AG08395 (cell line): Measurements from ENCODE around the gene MYBPHL.

Experiments used
- DNase-seq: peaks from one replicate; pipeline ENCODE4 v3.0.0; 2012; ENCODE audit warnings: mixed read lengths, low spot score

The MYBPHL gene, protein sequence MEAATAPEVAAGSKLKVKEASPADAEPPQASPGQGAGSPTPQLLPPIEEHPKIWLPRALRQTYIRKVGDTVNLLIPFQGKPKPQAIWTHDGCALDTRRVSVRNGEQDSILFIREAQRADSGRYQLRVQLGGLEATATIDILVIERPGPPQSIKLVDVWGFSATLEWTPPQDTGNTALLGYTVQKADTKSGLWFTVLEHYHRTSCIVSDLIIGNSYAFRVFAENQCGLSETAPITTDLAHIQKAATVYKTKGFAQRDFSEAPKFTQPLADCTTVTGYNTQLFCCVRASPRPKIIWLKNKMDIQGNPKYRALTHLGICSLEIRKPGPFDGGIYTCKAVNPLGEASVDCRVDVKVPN

DNA sequence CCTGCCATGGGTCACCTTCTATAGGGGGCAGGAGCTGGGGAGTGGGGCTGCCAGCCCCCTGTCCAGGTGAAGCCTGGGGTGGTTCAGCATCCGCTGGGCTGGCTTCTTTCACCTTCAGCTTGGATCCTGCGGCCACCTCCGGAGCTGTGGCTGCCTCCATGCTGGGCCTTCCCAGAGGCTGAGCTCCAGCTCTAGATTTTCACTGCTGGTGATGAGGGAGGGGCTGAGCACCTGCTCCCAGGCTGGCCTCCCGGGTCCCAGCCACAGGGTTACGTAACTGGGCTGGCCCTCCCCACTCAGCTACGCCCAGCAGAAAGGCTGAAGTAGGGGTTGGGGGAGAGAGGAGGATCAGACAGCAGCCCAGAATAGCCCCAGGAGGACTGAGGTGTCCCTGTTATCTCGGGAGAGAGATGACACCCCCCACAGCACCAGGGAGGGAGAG is at the start of gene MYBPHL:
Gene MYBPHL (minus strand): TSS at position 180 of the 442 bp plus-strand sequence. CDS start 20 bp downstream, at position 160.
- DNase-seq: no peak

DNA sequence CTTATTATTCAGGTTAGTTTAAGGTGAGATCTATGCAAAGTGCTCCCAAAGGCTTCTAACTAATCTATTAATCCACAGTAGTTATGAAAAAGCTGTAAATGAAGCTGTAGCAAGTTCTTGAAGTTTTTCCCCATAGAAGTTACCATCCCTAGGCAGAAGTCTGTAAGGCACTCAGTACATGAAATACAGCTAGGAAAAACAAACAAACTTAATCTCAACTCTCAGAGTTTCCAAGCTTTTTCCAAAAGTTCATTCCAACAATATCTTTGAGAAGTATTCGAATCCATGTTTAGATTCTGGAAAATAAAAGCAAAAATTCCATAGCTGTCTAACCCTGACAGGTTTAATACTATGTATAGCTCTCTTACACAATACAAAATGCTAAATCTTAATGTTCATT is 49.7 kb upstream of the MYBPHL start:
- no peak for DNase-seq

DNA sequence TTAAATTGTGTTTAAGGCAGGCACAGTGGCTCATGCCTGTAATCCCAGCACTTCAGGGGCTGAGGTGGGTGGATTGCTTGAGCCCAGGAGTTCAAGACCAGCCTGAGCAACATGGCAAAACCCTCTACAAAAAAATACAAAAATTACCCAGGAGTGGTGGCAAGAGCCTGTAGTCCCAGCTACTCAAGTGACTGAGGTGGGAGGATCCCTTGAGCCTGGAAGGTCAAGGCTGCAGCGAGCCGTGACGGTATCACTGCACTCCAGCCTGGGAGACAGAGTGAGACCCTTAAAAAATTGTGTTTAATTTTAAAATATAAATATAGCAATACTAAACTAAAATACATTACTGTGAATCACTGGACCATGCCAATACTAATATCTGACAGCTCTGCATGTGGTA is 48.1 kb upstream of the MYBPHL start:
- no peak for DNase-seq

DNA sequence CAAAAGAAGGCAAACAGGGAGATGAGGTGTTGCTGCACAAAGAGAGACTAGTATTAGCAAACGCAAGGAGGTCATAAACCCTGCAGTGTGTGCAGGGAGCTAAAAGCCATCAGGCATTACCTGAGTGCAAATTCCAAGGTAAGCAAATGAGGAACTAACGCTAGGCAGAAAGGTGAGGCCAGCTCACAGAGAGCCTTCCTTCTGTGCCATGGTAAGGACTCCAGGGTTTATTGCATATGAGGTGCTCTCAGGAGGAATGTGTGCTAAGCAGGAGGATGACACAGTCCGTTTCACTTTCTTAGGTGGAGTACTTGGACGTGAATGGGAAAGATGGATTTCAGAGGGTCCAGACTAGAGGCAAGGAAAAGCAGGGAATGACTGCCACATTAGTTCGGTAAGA is 44.6 kb upstream of the MYBPHL start:
- no peak for DNase-seq

DNA sequence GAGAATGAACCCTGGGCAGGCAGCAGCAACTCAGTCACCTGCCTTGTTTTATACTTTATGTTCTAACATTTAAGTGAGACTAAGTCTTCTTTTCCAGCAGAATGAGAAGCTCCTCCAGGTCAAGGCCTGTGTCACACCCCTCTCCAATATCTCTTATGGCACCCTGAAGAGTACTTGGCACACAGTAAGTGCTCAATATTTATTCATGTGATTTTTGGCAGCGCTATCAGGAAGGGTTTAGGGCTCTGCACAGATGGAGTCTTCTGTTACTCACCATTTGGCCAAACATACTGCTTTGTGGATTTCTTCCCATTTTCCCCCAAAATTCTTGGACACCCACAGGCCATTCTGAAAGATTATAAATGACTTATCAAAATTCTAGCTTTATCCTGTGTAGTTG is 43.8 kb upstream of the MYBPHL start:
- no peak for DNase-seq

DNA sequence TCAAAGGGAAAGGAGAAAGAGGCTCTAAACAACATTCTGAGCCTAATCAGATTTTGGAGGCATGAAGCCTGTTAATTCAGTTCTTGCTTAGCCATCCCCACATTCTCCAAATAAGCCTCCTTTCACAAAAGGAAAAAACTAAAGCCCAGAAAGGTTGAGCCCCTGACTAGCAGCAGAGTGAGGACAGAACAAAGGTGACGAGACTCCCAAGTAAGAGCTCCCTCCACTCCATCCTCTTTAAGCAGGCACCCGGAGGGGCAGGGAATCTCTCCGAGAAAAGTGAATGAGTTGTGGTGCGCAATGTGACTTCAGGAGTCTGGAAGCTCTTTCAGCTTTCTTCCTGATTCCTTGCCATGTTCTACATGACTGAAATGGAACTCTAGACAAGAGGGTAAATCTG is 43.4 kb upstream of the MYBPHL start:
- DNase-seq: no peak

DNA sequence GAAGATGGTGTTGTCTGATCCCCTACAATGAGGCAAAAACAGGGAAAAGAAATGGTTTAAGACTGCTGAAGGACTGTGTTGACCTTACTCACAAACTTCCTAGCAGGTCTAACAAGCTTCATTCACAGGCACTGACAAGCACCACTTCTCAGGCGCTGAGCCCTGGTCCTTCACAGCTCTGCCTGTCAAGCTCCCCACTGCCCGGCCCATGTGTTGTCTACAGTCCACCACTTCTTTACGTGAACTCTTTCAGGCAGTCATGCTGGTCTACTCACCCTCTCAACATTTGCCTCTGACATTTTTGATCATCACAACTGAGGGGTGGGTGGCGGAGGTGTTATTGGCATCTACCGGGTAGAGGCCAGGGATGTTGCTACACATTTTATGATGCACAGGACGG is 40.7 kb upstream of the MYBPHL start:
- DNase-seq: no peak

DNA sequence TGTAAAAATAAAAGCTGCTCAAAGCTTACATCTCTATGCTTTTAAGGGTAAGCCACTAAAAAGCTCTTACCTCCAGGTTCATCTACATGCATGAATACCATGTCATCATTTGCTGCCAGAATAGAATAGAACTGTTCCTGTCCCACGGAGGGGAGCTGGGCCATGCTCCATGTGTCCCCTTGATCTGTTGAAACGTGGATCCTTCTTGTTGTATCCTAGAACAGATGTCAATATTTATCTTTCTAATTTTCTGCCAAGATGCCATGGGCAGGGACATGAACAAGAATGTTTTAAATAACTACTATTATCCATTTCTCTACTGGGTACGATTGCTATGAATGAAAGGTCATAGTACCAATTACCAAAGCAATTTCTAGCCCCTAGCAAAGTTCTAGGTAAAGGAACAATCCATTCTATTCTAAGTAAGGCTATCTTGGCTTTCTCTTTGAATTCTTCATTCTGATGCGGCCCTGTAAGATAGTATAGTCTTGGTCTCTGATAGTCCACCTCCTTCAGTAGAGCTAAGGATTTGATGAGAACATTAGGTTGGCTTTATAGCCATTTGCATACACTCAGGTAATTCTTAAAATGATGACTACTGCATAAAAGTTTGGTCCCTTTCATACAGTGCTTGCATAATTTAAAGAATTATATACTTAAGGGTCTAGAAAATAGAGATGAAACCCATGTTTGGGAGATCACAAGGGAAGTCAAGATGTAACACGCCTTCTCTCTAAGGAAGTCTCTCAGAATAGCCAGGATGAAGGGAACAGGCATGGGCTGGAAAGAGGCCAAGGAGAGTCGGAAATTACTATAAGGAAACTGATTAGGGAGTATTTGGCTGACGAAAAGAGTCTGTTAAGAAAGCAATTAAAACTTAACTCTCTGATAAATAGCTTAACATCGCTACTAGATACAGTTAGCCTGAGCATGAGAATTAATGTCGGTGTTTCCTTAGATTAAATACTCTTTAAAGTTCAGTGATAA is 35.4 kb upstream of the MYBPHL start:
- DNase-seq: no peak

DNA sequence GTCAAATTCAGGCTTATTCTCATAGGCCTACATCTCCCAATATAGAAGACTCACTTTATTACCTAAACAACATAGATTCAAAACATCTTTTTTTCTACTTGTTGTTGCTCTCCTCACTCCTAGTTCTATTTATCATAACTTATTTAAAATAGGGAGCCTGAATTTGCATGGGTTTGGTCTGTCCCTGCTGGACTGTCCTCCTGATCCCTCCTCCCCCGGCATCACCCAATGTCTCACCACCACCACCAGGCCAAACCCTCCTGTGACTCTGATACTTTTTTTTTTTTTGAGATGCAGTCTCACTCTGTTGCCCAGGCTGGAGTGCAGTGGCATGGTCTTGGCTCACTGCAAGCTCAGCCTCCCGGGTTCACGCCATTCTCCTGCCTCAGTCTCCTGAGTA is 31.8 kb upstream of the MYBPHL start:
- DNase-seq: no peak

DNA sequence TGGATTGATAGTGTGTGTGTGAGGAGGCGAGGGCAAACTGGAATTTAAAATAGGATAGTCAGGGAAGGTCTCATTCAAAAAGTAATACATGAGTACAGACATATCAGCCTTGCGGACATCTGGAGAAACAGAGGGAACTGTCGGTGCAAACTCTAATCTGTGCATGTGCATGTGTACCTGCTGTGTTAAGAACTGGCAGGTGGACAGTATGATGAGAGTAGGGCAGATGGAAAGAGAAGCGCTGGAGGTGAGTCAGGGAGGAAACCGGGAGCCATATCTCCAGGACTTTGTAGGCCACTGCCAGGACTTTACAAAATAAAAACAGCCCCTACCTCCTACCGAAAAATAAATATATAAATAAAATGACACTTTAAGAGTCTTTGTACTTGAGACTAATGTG is 31.3 kb upstream of the MYBPHL start:
- no peak for DNase-seq

DNA sequence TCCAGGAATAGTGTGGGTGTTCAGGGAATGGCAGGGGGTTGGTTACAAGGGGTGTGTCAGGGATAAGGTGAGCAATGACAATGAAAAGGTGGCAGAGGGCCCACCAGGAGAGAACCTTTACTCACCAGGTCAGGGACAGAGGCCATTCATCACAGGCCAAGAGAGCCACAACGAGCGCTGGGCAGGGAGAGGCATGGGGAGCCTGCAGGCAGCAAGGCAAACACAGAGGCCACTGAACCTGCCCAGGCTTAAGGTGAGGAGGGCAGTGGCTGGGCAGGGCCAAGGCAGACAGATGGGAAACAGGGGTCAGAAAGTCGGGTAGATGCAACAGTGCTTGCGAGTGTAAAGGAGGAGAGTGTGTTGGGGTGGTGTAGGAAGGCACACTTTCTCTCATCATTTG is 28.3 kb upstream of the MYBPHL start:
- no peak for DNase-seq

DNA sequence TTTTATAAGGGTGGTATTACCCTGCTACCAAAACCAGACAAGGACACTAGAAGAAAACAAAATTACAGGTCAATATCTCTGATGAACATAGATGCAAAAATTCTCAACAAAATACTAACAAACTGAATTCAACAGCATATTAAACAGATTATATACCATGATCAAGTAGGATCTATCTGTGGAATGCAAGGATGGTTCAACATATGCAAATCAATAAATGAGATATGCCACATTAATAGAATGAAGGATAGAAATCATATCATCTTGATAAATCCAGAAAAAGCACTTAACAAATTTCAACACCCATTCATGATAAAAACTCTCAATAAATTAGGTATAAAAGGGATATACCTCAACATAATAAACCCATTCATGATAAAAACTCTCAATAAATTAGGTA is 24.3 kb upstream of the MYBPHL start:
- DNase-seq: no peak

DNA sequence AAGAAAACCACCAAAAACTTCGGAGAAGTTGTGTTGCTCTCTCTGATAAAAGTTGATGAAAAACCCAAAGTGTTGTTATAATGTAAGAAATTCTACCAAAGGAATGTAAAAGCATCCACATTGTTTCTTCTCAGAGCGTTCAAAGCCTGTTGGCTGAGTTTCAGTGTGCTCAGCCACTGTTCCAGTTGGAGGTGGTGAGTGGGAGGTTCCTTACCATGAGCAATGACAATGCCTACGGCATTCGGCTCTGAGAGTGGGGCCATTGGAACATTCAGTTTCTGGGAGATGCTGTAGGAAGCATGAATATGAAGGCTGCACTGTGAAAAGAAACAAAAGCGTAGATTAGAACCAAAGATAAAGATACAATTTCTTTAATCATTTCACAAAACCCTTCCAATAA is 20.5 kb upstream of the MYBPHL start:
- no peak for DNase-seq

DNA sequence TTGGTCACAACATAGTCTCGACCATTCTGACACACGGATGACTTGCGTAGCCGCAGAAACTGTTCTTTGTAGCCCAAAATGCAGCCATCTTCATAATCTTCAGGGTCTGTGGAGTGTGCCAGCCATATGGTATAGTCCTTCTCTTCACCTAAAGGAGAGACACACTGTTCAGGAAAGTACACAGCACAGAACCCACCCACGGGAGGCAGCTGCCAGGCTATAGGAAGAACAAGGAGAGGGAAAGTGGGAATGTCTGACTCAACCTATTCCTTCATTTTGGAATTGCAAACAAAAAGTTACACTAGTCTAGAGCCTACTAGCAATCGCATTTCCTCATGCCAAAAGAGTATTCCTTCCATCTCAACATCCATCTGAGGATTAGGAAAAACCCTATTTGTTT is 16.2 kb upstream of the MYBPHL start:
- DNase-seq: no peak

DNA sequence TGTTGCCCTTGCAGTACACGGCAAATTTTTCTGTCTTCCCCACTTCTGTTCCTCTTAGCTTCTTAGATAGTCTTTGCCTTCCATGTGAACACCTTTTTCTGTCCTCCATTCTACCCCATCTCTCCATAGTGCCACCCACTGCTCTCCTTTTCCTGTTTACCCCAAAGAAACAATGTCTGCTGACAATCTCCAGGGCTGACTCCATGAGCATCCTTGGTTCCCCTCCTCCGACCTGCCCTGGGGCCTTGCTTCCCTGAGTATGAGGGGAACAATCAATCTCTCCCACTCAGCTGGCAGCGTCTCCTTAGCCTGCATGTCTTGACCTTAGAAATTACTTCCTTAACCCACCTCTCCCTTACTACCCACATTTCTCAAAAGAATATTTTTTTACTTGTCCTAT is 12.3 kb upstream of the MYBPHL start:
- DNase-seq: no peak

DNA sequence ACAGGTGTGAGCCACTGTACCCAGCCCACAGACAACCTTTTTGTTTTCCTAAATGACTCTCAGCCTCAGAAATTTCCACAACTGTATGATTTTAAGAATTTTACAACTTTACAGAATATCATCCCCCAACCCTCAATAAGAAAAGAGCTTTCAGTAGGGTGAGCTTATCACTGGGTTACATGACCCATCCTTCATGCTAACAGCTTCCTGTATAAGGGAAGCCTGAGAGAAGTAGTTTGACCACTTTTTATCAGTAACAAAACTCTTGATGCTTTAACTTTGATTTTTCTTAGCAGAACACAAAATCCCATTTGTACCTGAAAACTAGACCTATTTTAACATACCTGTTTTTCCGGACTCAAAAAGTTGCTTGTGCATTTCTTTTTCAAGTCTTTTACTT is 9.7 kb upstream of the MYBPHL start:
- DNase-seq: no peak

DNA sequence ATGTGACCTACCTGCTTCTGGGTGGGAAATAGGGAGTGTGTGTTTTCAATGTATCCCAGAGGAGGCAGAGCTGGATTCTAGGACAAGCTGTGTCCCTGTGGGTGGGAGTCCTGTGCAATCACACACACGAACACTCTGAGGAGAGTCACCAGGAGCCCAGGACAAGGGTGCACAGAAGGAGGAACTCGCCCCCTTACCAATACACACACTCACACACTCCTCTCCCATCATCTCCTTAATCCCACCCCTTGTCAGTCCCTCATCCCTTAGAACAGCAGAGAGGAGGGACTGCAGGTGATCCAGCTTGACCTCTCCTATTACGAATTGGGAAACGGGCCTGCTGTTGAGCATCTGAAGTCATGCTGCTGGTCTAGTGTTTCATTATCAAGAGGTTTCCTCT is 8.5 kb upstream of the MYBPHL start:
- DNase-seq: no peak

DNA sequence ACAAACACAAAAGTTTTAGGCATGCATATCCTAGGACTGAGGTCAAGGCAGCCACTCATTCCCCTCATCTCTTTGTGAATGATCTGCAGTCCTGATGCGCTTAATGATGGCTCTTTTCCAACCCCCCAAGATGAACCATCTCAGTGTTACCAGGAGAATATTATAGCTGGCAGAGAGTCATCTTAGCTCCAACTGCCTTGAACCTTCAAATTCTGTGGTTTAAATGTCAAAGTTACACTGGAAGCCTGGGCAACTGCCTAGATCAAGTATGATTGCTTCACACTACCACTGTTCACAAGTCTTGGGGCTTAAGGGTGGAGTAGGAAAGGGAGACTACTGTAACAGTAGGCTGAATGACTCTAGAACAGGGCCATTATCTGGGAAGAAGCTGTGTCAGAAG is 8.0 kb upstream of the MYBPHL start:
- no peak for DNase-seq

DNA sequence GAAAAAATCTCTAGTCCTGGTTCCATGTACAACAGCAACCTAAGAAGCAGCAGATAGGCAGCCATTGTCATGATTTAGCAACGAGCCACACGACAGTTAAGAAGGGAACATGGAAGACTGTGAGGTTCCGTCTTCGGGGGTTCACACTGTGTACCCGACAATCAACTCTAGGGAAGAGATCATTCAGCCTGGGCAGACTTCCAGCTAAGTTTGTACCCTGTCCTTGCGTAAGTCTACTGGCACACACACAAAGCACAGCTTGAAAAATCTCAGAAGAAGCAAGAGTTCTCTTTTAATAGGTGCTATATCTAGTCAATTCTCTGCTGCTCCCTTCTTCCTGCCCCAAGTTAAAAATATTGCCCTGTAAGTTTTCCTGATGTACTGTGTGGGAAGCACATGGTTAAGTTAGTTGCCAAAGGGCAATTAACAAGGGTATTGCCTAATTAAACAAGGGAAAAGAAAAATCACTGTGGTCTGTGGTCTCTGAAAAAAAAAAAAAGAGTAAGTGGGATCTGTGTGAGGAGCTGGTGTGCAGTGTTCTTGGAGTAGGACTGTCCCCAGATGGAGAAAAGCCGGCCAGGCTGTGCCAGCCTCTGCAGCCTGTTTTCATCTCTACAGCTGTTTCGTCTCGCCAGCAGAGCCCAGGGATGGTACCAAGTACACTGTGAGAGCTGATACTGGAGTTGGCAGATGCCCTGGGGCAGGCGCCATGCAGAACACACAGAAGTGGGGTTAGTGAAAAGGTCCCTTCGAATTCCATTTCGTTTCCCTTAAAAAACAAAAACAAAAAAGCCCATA is 6.4 kb upstream of the MYBPHL start:
- DNase-seq: no peak

DNA sequence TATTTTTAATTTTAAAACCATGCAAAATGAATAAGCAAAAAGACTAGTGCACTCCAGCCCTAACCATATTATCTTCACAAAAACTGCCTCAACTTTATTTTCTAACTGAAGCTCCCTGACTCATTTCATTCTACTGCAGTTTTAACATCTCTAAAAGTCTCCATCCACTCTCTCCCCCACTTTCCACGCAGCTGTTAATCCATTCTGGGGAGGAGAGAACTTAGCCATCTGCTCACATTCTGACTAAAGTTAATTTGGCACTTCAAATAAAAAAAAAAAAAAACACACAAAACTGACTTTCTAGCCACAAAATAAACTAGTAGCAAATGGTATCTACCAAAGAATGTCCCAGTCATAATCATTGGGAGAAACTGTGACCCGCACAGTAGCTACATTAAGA is 5.4 kb upstream of the MYBPHL start:
- no peak for DNase-seq

DNA sequence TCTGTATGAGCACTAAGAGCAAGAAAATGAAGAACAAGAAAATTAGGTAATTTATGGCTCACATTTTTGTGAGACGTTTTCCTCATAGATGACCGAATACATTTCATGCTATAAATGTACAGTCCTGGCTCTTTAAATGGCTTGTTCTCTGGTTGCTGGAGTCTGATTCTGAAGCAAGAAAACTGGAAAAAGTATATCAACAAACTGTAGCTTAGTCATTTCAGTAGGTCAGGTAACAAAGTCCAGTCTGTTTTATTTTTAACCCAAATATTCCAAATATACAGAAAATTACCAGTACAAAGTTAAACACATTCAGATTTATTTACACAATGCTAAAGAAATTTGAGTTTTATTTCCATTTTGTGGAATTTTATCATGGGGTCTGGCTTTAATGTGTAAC is 2.5 kb upstream of the MYBPHL start:
- no peak for DNase-seq

DNA sequence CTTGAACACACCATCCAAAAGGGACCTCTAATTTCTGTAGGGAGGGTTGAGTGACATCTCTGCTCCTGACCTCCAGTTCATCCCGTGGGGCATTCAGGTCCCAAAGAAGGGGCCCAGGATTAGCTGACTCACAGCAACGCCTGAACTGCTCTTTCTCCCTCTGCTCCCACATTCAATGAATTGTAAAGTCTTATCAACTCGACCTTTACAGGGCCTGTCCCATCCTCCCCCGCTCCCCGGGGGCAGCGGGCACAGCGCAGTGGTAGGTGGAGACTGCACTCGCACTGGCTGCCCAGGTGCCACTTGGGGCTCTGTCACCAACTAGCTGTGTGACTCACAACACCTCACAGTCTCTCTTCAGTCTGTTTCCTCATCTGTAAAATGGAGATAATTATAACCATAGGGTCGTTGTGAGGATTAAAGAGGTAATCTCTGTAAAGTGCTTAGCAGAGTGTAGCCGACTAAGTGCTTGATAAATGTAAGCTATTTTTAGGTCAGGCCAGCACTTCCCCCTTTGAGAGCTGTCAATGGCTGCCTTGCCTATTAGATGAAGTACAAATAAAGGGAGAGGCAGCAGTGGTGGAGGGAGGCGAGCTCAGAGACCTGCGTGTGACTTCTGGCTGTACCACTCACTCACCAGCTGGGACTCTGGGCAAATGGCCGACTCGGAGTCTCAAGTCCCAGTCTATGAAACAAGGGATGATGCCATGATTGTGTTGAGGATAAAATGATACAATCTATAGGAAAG is 637 bp upstream of the MYBPHL start:
- no peak for DNase-seq
